CD4-positive, alpha-beta T cell treated with Interleukin-4 for 1 hour (primary cell): ENCODE data around the gene NRG3.

ENCODE experiments used
- DNase-seq, 2 donors: peaks; one replicate each; pipeline ENCODE4 v3.0.0-alpha.2; 2020 to 2022

NRG3 gene

GRCh38 chr10:81885491-81885890 is 10.5 kb downstream of the NRG3 start:
- no peak for DNase-seq

- DNase-seq, result no peak
Observed at GRCh38 chr10:81886939-81887338, 11.9 kb downstream of the NRG3 start.

- DNase-seq, result no peak
Observed at GRCh38 chr10:81889181-81889769, 14.3 kb downstream of the NRG3 start.

GRCh38 chr10:81894616-81895015 is 19.6 kb downstream of the NRG3 start:
- DNase-seq, result no peak

- DNase-seq, result no peak
Observed at GRCh38 chr10:81898518-81898917, 23.5 kb downstream of the NRG3 start.

GRCh38 chr10:81900989-81901388 is 26.0 kb downstream of the NRG3 start:
- DNase-seq, result no peak

- DNase-seq, result no peak
Observed at GRCh38 chr10:81903472-81903871, 28.5 kb downstream of the NRG3 start.

- DNase-seq, result no peak
Observed at GRCh38 chr10:81905161-81905560, 30.2 kb downstream of the NRG3 start.

- DNase-seq, result no peak
Observed at GRCh38 chr10:81909453-81909852, 34.5 kb downstream of the NRG3 start.

GRCh38 chr10:81911328-81911727 is 36.3 kb downstream of the NRG3 start:
- no peak for DNase-seq

- no peak for DNase-seq
Observed at GRCh38 chr10:81914736-81915503, 39.9 kb downstream of the NRG3 start.

GRCh38 chr10:81915504-81915897 is 40.5 kb downstream of the NRG3 start:
- no peak for DNase-seq

GRCh38 chr10:81917666-81918065 is 42.7 kb downstream of the NRG3 start:
- no peak for DNase-seq

- DNase-seq, result no peak
Observed at GRCh38 chr10:81918766-81919165, 43.8 kb downstream of the NRG3 start.

GRCh38 chr10:81920213-81920829 is 45.3 kb downstream of the NRG3 start:
- DNase-seq, result no peak

- no peak for DNase-seq
Observed at GRCh38 chr10:81928119-81928518, 53.1 kb downstream of the NRG3 start.

- no peak for DNase-seq
Observed at GRCh38 chr10:81943583-81943982, 68.6 kb downstream of the NRG3 start.

- DNase-seq, result no peak
Observed at GRCh38 chr10:81944609-81945008, 69.6 kb downstream of the NRG3 start.

GRCh38 chr10:81949283-81949682 is 74.3 kb downstream of the NRG3 start:
- DNase-seq, result no peak

- no peak for DNase-seq
Observed at GRCh38 chr10:81950358-81950757, 75.4 kb downstream of the NRG3 start.

GRCh38 chr10:81953420-81953819 is 78.4 kb downstream of the NRG3 start:
- no peak for DNase-seq

GRCh38 chr10:81957976-81958375 is 83.0 kb downstream of the NRG3 start:
- no peak for DNase-seq

GRCh38 chr10:81959016-81959415 is 84.0 kb downstream of the NRG3 start:
- DNase-seq, result no peak

- DNase-seq, result no peak
Observed at GRCh38 chr10:81961451-81962184, 86.6 kb downstream of the NRG3 start.
